ENCODE results near the gene GPX3. TPM values are rescaled to one million over a fixed set of nuclear protein-coding genes. Genes with fewer than 3 reads are reported as not detected.

The GPX3 gene
- total and polyA plus RNA-seq, 2 of the 8 experiments (the other 6 are each of a cell fraction or from before 2014, with no cell fraction given), result 27.8 to 77.9 TPM

DNA sequence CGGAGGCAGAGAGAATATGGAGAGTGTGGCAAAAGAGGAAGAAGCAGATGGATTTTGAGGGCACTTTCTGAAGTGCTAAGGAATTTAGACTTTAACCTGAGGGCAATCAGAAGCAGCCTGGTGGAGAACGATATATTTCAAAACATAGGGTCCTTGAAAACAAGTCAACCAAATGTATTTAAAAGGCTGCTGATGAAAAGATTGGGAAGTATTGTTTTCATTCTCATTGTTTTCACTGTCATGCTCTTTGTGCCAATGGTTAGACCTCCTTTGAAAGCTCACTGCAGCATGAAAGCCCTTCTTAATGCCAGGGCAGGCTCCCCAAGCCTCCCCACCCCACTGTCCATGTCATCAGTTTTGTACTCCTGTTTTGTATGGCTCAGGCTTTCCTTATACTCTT lies 2.5 kb upstream of the GPX3 start:
- no peaks in the 10 kb centered on the region for H3K9me3 ChIP-seq (ENCODE audit: insufficient read depth in 2 of 2, low read depth in 1 of 2, low read length in 1 of 2)
- no peak overlapping the region for H4K91ac ChIP-seq (replicated peaks; ENCODE audit: insufficient read length, low read length)
- no peak overlapping the region for H3K4me2 ChIP-seq (ENCODE audit: insufficient read depth in 1 of 2, low read depth in 2 of 2, low read length in 2 of 2)
- no peak for FAIRE-seq
- no peak overlapping the region for H3K14ac ChIP-seq (ENCODE audit: insufficient read length)
- no peak overlapping the region for H3K4ac ChIP-seq (replicated peaks; ENCODE audit: insufficient read length, low read depth, low read length)
- H3K9ac ChIP-seq (replicated peaks in 1 of 4; ENCODE audit: extremely low read depth in 1 of 4, low read depth in 3 of 4, low read length in 3 of 4), result no peak overlapping the region
- H4K20me1 ChIP-seq (replicated peaks in 1 of 2; ENCODE audit: control insufficient read depth in 1 of 2, insufficient read depth in 2 of 2, low read length in 2 of 2), result no peaks in the 10 kb centered on the region
- no peak overlapping the region for H3K23ac ChIP-seq (ENCODE audit: insufficient read length)
- no peak overlapping the region for H2AFZ ChIP-seq (ENCODE audit: low read length)
- ChIA-PET CTCF (ENCODE audit: partially characterized antibody) (interaction anchor here (1.5 to 10.1 kb wide), 2 partner anchors 33 to 147 kb away, joined by 6 to 105 read pairs; no protein-coding TSS in a partner anchor), POLR2A (ENCODE audit: partially characterized antibody) (no interaction called here)
- H3K79me1 ChIP-seq (ENCODE audit: low read depth, low read length), result no peaks in the 10 kb centered on the region
- 89% methylated on average over 2 of the region's 2 CpGs; no CpG with 5 or more reads in 1 of the 2 experiments for WGBS, 2 experiments (ENCODE audit: extremely low coverage in 1 of 2, insufficient coverage in 1 of 2, insufficient read length in 1 of 2, insufficient replicate concordance in 2 of 2, low coverage in 1 of 2, low lambda C conversion rate in 2 of 2, missing lambda C conversion rate in 1 of 2)
- no peak for DNase-seq (ENCODE audit: low read depth in 1 of 2, low spot score in 2 of 2)
- no peak overlapping the region for H3K18ac ChIP-seq (ENCODE audit: extremely low read depth, low read length)
- H3K36me3 ChIP-seq (ENCODE audit: control insufficient read depth in 2 of 4, insufficient read depth in 4 of 4, low read length in 3 of 4), result no peaks in the 10 kb centered on the region
- peaks cover 0 to 1% (median 0%) of the 10 kb centered on the region in 4 experiments; a peak in 1 of 7 replicates for H3K4me1 ChIP-seq (replicated peaks in 1 of 4; ENCODE audit: control insufficient read depth in 3 of 4, insufficient read depth in 4 of 4, low read length in 3 of 4)
- H2AK5ac ChIP-seq (ENCODE audit: low read depth, low read length), result no peak overlapping the region
- H3K27ac ChIP-seq (ENCODE audit: low read depth, low read length), result no peak overlapping the region
- TF ChIP-seq BCL11A (IDR thresholded peaks at IDR 0.05; ENCODE audit: low read depth in 2 of 2, low read length in 2 of 2) (no peak), POU5F1 (IDR thresholded peaks at IDR 0.05; ENCODE audit: low read depth, low read length) (no peak), FOSL1 (IDR thresholded peaks at IDR 0.05; ENCODE audit: insufficient read depth, low read depth, low read length) (no peak), SRF (IDR thresholded peaks at IDR 0.05; ENCODE audit: low read depth, low read length) (no peak), HDAC2 (IDR thresholded peaks at IDR 0.05; ENCODE audit: borderline replicate concordance in 1 of 2, low read depth in 2 of 2, low read length in 2 of 2) (no peak), RNF2 (IDR thresholded peaks at IDR 0.05; ENCODE audit: borderline replicate concordance, low read depth, low read length, missing control alignments, poor library complexity, severe bottlenecking) (no peak), NANOG (IDR thresholded peaks at IDR 0.05; ENCODE audit: insufficient read depth, low read depth, low read length, poor library complexity, severe bottlenecking) (no peak), CTBP2 (IDR thresholded peaks at IDR 0.05; ENCODE audit: borderline replicate concordance, insufficient read depth, insufficient read length, low read length) (no peak), TEAD4 (IDR thresholded peaks at IDR 0.05; ENCODE audit: low read depth, low read length) (no peak), EGR1 (IDR thresholded peaks at IDR 0.05; ENCODE audit: borderline replicate concordance, low read depth, low read length) (no peak), CBX8 (IDR thresholded peaks at IDR 0.05; ENCODE audit: borderline replicate concordance, low read depth, low read length) (no peak), SP2 (IDR thresholded peaks at IDR 0.05; ENCODE audit: low read length) (no peak), ASH2L (IDR thresholded peaks at IDR 0.05; ENCODE audit: low read length) (no peak), RBBP5 (IDR thresholded peaks at IDR 0.05; ENCODE audit: borderline replicate concordance, low read depth, low read length) (no peak)
- H4K5ac ChIP-seq (ENCODE audit: insufficient read length, low read depth, low read length), result no peak overlapping the region
- no peak overlapping the region for H2BK120ac ChIP-seq (replicated peaks; ENCODE audit: low read depth, low read length)
- peaks cover 0 to 8% (median 5%) of the 10 kb centered on the region in 4 experiments; a peak in 6 of 7 replicates for H3K27me3 ChIP-seq (replicated peaks in 1 of 4; ENCODE audit: control insufficient read depth in 3 of 4, extremely low read depth in 1 of 4, insufficient read depth in 3 of 4, low read length in 3 of 4)
- no peak overlapping the region for H2BK20ac ChIP-seq (ENCODE audit: low read length)
- peak overlapping the region; percentile 46; the same call in 1 of the 2 replicates for H2BK15ac ChIP-seq (ENCODE audit: low read length)
- no peaks in the 10 kb centered on the region for H3K79me2 ChIP-seq (ENCODE audit: control insufficient read depth in 1 of 2, insufficient read depth in 2 of 2, low read length in 2 of 2)
- H2BK12ac ChIP-seq (ENCODE audit: low read depth, low read length), result no peak overlapping the region
- no peak overlapping the region for H3K4me3 ChIP-seq (ENCODE audit: extremely low read depth in 1 of 4, insufficient read depth in 2 of 4, low read depth in 3 of 4, low read length in 4 of 4)
- H3K56ac ChIP-seq (replicated peaks; ENCODE audit: insufficient read length, low read depth, low read length), result no peak overlapping the region
- H2BK5ac ChIP-seq (ENCODE audit: low read depth, low read length), result no peak overlapping the region
- H3K23me2 ChIP-seq (ENCODE audit: low read depth, low read length), result peaks cover 8% of the 10 kb centered on the region; the same call in 1 of the 2 replicates
- no peak overlapping the region for H4K8ac ChIP-seq (ENCODE audit: extremely low read depth, insufficient read depth, low read length)
